Measurements from ENCODE around the gene CD300E.

Gene CD300E

GRCh38 chr17:74642556-74642955 is 19.0 kb upstream of the CD300E start:
- TF ChIP-seq, protein P1, sequence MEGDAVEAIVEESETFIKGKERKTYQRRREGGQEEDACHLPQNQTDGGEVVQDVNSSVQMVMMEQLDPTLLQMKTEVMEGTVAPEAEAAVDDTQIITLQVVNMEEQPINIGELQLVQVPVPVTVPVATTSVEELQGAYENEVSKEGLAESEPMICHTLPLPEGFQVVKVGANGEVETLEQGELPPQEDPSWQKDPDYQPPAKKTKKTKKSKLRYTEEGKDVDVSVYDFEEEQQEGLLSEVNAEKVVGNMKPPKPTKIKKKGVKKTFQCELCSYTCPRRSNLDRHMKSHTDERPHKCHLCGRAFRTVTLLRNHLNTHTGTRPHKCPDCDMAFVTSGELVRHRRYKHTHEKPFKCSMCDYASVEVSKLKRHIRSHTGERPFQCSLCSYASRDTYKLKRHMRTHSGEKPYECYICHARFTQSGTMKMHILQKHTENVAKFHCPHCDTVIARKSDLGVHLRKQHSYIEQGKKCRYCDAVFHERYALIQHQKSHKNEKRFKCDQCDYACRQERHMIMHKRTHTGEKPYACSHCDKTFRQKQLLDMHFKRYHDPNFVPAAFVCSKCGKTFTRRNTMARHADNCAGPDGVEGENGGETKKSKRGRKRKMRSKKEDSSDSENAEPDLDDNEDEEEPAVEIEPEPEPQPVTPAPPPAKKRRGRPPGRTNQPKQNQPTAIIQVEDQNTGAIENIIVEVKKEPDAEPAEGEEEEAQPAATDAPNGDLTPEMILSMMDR (IDR thresholded peaks at IDR 0.05), result no peak

GRCh38 chr17:74641958-74642298 is 18.4 kb upstream of the CD300E start:
- TF ChIP-seq, protein P1 (IDR thresholded peaks at IDR 0.05), result no peak

GRCh38 chr17:74641224-74641957 is 17.9 kb upstream of the CD300E start:
- TF ChIP-seq, protein P1 (IDR thresholded peaks at IDR 0.05), result no peak

DNA sequence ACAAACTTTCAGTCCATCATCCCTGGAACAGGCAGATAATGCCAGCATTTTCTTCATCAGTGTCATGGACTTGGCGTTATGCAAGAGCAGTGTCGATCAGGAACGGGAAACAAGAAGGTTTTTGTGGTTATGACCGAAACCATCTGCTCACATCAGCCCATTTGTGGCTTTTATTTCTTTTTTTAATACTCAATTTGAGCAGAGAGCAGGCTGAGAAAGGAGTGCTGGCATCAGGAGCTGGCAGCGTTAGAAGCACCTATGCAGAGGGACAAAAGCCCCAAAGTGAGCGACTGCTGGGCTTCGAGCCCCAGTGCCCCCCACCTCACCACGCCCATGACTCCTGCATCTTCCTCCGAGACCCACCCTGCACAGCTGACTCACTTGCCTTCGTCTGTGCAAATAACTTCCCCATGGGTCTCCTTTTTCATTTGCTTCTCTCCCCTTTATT is 16.2 kb upstream of the CD300E start:
- TF ChIP-seq, protein P1 (IDR thresholded peaks at IDR 0.05), result no peak

DNA sequence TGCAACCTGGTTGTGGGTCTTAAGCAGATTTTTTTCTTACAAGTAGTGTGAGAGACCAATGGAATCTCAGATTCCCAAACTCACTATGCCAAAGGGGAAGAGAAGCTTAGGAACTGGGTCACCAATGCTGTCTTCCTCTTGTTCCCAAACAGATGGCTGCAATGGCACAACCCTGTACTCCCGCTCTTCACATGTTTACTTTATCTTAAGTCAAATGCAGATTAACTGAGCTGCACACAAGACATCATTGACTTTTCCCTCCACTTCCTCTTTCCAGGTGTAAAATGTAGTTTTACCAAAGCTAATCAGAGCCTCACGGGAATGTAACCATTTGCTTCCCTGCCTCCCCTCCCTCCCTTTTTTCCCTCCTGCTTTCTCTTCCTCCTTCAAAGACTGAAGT is 14.4 kb upstream of the CD300E start:
- TF ChIP-seq, protein P1 (IDR thresholded peaks at IDR 0.05), result no peak

DNA sequence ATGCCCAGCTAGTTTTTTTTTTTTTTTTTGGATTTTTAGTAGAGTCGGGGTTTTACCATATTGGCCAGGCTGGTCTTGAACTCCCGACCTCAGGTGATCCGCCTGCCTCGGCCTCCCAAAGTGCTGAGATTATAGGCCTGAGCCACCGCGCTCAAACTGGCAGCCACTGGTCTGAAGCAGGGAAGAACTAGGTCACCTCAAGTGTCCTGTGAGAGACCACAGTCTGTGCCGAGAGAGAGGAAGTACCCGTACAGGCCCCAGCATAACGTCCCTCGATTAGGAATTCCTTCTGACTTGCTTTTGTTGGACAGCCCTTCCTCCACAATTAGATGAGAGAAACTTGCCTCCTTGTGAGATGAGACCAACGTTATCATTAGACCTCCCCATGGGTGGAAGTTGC is 13.7 kb upstream of the CD300E start:
- TF ChIP-seq, protein P1 (IDR thresholded peaks at IDR 0.05), result no peak

- TF ChIP-seq, protein P1 (IDR thresholded peaks at IDR 0.05), result no peak
Observed at GRCh38 chr17:74635418-74635817, 11.9 kb upstream of the CD300E start.

- TF ChIP-seq, protein P1 (IDR thresholded peaks at IDR 0.05), result no peak
Observed at GRCh38 chr17:74633326-74633725, 9.8 kb upstream of the CD300E start.

Data from LNCAP (cell line).